H9 (cell line): ENCODE measurements around the gene ERAP2. TPM values are rescaled to one million over a fixed set of nuclear protein-coding genes. Genes with fewer than 3 reads are reported as not detected.

Experiments
- DNase-seq: peaks from one replicate; pipeline ENCODE4 v3.0.0-alpha.2; 2017
- H2AFZ ChIP-seq: one replicate; pipeline ENCODE4 v1.6.1; 2013; ENCODE audit warnings: mild to moderate bottlenecking, low read length, control low read depth, moderate library complexity
- H2AK5ac ChIP-seq: 2 replicates; pipeline ENCODE4 v1.6.1; 2013; ENCODE audit warnings: low read length, control low read depth, mixed read lengths; ENCODE audit not compliant: insufficient read length
- H2BK120ac ChIP-seq: one replicate; pipeline ENCODE4 v1.6.1; 2013; ENCODE audit warnings: low read depth, mild to moderate bottlenecking, low read length, control low read depth, inconsistent platforms; ENCODE audit not compliant: poor library complexity, severe bottlenecking
- H2BK12ac ChIP-seq: 2 replicates; pipeline ENCODE4 v1.6.1; 2013; ENCODE audit warnings: low read length, control low read depth, mixed read lengths, low read depth; ENCODE audit not compliant: insufficient read length
- H2BK15ac ChIP-seq: 2 replicates; pipeline ENCODE4 v1.6.1; 2013; ENCODE audit warnings: low read depth, low read length, control low read depth
- H2BK20ac ChIP-seq: one replicate; pipeline ENCODE4 v1.6.1; 2013; ENCODE audit warnings: low read depth, mild to moderate bottlenecking, low read length, control low read depth, inconsistent platforms; ENCODE audit not compliant: poor library complexity, severe bottlenecking
- H2BK5ac ChIP-seq: 2 replicates; pipeline ENCODE4 v1.6.1; 2013; ENCODE audit warnings: low read length, control low read depth, mixed read lengths; ENCODE audit not compliant: insufficient read length
- H3K14ac ChIP-seq: 2 replicates; pipeline ENCODE4 v1.6.1; 2013; ENCODE audit warnings: low read length, control low read depth; ENCODE audit not compliant: insufficient read depth
- H3K18ac ChIP-seq: 2 replicates; pipeline ENCODE4 v1.6.1; 2013; ENCODE audit warnings: low read depth, mild to moderate bottlenecking, mixed read lengths, low read length, control low read depth; ENCODE audit not compliant: insufficient read length
- H3K23ac ChIP-seq: 2 replicates; pipeline ENCODE4 v1.6.1; 2013; ENCODE audit warnings: low read length, control low read depth, mixed read lengths, low read depth; ENCODE audit not compliant: insufficient read length
- H3K23me2 ChIP-seq: 2 replicates; pipeline ENCODE4 v1.6.1; 2013; ENCODE audit warnings: low read depth, mild to moderate bottlenecking, mixed read lengths, low read length, control low read depth; ENCODE audit not compliant: insufficient read length, poor library complexity, severe bottlenecking
- H3K27ac ChIP-seq: 2 replicates; pipeline ENCODE4 v1.5.1; 2013; ENCODE audit warnings: low read length, control low read depth, mixed read lengths, low read depth; ENCODE audit not compliant: insufficient read length
- H3K27me3 ChIP-seq: 2 replicates; pipeline ENCODE4 v1.6.1; 2013; ENCODE audit warnings: low read length, control low read depth, inconsistent platforms; ENCODE audit not compliant: insufficient read depth
- H3K4ac ChIP-seq: 2 replicates; pipeline ENCODE4 v1.6.1; 2013; ENCODE audit warnings: low read depth, mild to moderate bottlenecking, control low read depth, inconsistent platforms, low read length, moderate library complexity
- H3K4me1 ChIP-seq: 2 replicates; pipeline ENCODE4 v1.6.1; 2013; ENCODE audit warnings: low read length, control low read depth, inconsistent platforms; ENCODE audit not compliant: insufficient read depth
- H3K4me2 ChIP-seq: 2 replicates; pipeline ENCODE4 v1.6.1; 2013; ENCODE audit warnings: low read length, control low read depth, mixed read lengths; ENCODE audit not compliant: insufficient read length, insufficient read depth
- H3K56ac ChIP-seq: 2 replicates; pipeline ENCODE4 v1.6.1; 2013; ENCODE audit warnings: low read depth, mild to moderate bottlenecking, mixed read lengths, low read length, control low read depth; ENCODE audit not compliant: insufficient read length
- H3K79me1 ChIP-seq: 2 replicates; pipeline ENCODE4 v1.6.1; 2013; ENCODE audit warnings: low read depth, mild to moderate bottlenecking, moderate library complexity, low read length, control low read depth, inconsistent platforms; ENCODE audit not compliant: insufficient read depth, poor library complexity, severe bottlenecking
- H3K79me2 ChIP-seq: 2 replicates; pipeline ENCODE4 v1.6.1; 2013; ENCODE audit warnings: low read length, control low read depth, inconsistent platforms; ENCODE audit not compliant: insufficient read depth
- H3K9ac ChIP-seq: 2 replicates; pipeline ENCODE4 v1.6.1; 2013; ENCODE audit warnings: low read length, control low read depth, mixed read lengths; ENCODE audit not compliant: insufficient read length; ENCODE audit errors: extremely low read depth
- H3K9me3 ChIP-seq: one replicate; pipeline ENCODE4 v1.6.1; 2013; ENCODE audit warnings: low read depth, low read length, inconsistent platforms; ENCODE audit not compliant: control insufficient read depth
- H3T11ph ChIP-seq: one replicate; pipeline ENCODE4 v1.6.1; 2013; ENCODE audit warnings: mild to moderate bottlenecking, low read length, control low read depth, inconsistent platforms
- H4K20me1 ChIP-seq: one replicate; pipeline ENCODE4 v1.6.1; 2013; ENCODE audit not compliant: control insufficient read depth, insufficient read length, insufficient read depth
- H4K5ac ChIP-seq: 2 replicates; pipeline ENCODE4 v1.6.1; 2013; ENCODE audit warnings: low read depth, mild to moderate bottlenecking, mixed read lengths, low read length, control low read depth; ENCODE audit not compliant: insufficient read length
- H4K8ac ChIP-seq: replicated peaks from 2 replicates; pipeline ENCODE4 v1.6.1; 2013; ENCODE audit warnings: low read length, control low read depth, mixed read lengths, low read depth; ENCODE audit not compliant: insufficient read length
- H4K91ac ChIP-seq: 2 replicates; pipeline ENCODE4 v1.6.1; 2013; ENCODE audit warnings: low read depth, mild to moderate bottlenecking, moderate library complexity, mixed read lengths, low read length, control low read depth; ENCODE audit not compliant: insufficient read length
- H3K27ac Mint-ChIP-seq, 3 experiments: 2 replicates in 2 of 3; 3 replicates in 1 of 3; pipeline ENCODE4 v1.8.0; 2020 to 2021; ENCODE audit warnings: mixed read lengths in 3 of 3, mild to moderate bottlenecking in 1 of 3, moderate library complexity in 1 of 3
- H3K27me3 Mint-ChIP-seq: 2 replicates; pipeline ENCODE4 v1.8.0; 2021; ENCODE audit warnings: low read depth, mild to moderate bottlenecking, moderate library complexity, mixed read lengths
- H3K36me3 Mint-ChIP-seq, 3 experiments: 2 replicates in 2 of 3; 3 replicates in 1 of 3; pipeline ENCODE4 v1.8.0; 2020 to 2021; ENCODE audit warnings: low read depth in 3 of 3, mixed read lengths in 3 of 3; ENCODE audit not compliant: insufficient read depth in 1 of 3
- H3K4me1 Mint-ChIP-seq, 2 experiments: 2 replicates each; pipeline ENCODE4 v1.8.0; 2020; ENCODE audit warnings: mixed read lengths in 2 of 2
- H3K4me3 Mint-ChIP-seq, 2 experiments: 2 replicates in 1 of 2; 3 replicates in 1 of 2; pipeline ENCODE4 v1.8.0; 2020 to 2021; ENCODE audit warnings: mild to moderate bottlenecking in 2 of 2, mixed read lengths in 2 of 2, moderate library complexity in 1 of 2
- H3K9me3 Mint-ChIP-seq, 2 experiments: 2 replicates in 1 of 2; 3 replicates in 1 of 2; pipeline ENCODE4 v1.8.0; 2020; ENCODE audit warnings: mild to moderate bottlenecking in 2 of 2, mixed read lengths in 2 of 2, moderate library complexity in 1 of 2
- WGBS: extraction: QIAGEN DNeasy Blood & Tissue Kit; methylation state at CpG from one replicate; pipeline ENCODE4 v1.1.7; 2013; ENCODE audit warnings: missing lambda C conversion rate, low lambda C conversion rate, mixed read lengths; ENCODE audit not compliant: insufficient read length; ENCODE audit errors: extremely low coverage; 5-methylcytosine and 5-hydroxymethylcytosine counted together
- total RNA-seq: library from RNA; stranded (reverse); gene quantifications from 2 replicates; pipeline ENCODE4 v1.2.1, GENCODE V29; 2021
- TF ChIP-seq, protein P1 (sequence below): fragments of 200-600 bp; sonication (generic); conservative IDR thresholded peaks from 3 replicates; pipeline ENCODE4 v1.8.0; 2021; ENCODE audit warnings: antibody characterized with exemption, mild to moderate bottlenecking

ERAP2 gene
- total RNA-seq, 1 experiment from 2014 or later: 0.09 TPM

DNA sequence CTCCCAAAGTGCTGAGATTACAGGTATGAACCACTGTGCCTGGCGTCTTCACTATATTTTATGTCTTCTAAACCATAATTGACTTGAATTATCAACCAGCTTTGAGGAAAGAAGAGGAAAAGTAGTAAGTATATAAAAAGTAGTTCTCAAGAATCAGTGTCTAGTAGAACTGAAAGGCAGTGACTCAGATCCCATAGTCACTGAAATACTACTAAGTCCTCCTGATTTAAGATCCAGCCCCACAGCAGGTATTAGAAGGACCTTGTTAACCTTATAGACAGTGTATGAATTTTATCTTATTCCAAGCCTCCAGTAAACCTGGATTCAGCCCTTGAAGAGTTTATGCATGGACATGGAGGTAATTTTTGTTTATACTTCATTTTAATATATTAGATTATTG is 91.1 kb downstream of the ERAP2 start:
- Mint-ChIP-seq H3K27me3 (no peaks in the 10 kb centered on the region), H3K4me3 (no peak overlapping the region), H3K4me1 (peaks cover 9 to 12% of the 10 kb centered on the region in 2 experiments), H3K36me3 (no peaks in the 10 kb centered on the region), H3K27ac (no peak overlapping the region), H3K9me3 (no peaks in the 10 kb centered on the region)
- H2BK20ac ChIP-seq: no peak overlapping the region
- H2BK15ac ChIP-seq: no peak overlapping the region
- TF ChIP-seq, protein P1, sequence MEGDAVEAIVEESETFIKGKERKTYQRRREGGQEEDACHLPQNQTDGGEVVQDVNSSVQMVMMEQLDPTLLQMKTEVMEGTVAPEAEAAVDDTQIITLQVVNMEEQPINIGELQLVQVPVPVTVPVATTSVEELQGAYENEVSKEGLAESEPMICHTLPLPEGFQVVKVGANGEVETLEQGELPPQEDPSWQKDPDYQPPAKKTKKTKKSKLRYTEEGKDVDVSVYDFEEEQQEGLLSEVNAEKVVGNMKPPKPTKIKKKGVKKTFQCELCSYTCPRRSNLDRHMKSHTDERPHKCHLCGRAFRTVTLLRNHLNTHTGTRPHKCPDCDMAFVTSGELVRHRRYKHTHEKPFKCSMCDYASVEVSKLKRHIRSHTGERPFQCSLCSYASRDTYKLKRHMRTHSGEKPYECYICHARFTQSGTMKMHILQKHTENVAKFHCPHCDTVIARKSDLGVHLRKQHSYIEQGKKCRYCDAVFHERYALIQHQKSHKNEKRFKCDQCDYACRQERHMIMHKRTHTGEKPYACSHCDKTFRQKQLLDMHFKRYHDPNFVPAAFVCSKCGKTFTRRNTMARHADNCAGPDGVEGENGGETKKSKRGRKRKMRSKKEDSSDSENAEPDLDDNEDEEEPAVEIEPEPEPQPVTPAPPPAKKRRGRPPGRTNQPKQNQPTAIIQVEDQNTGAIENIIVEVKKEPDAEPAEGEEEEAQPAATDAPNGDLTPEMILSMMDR: no peak
- no peak overlapping the region for H3K23ac ChIP-seq
- H3K9ac ChIP-seq: no peak overlapping the region
- no peak overlapping the region for H3K14ac ChIP-seq
- H4K20me1 ChIP-seq: no peaks in the 10 kb centered on the region
- no peak overlapping the region for H3K4me2 ChIP-seq
- no peak overlapping the region for H3K4ac ChIP-seq
- no peak overlapping the region for H2BK12ac ChIP-seq
- no peak overlapping the region for H3K18ac ChIP-seq
- H4K8ac ChIP-seq: no peak overlapping the region
- no peak overlapping the region for H3K27ac ChIP-seq
- H3K9me3 ChIP-seq: no peaks in the 10 kb centered on the region
- H3T11ph ChIP-seq: no peak overlapping the region
- H3K79me2 ChIP-seq: no peaks in the 10 kb centered on the region
- WGBS: no CpG with 5 or more reads among the region's 1 CpG
- no peaks in the 10 kb centered on the region for H3K23me2 ChIP-seq
- H4K5ac ChIP-seq: no peak overlapping the region
- H2AFZ ChIP-seq: no peak overlapping the region
- H2AK5ac ChIP-seq: no peak overlapping the region
- no peak overlapping the region for H2BK120ac ChIP-seq
- no peak for DNase-seq
- no peaks in the 10 kb centered on the region for H3K4me1 ChIP-seq
- H3K79me1 ChIP-seq: no peaks in the 10 kb centered on the region
- H2BK5ac ChIP-seq: no peak overlapping the region
- H4K91ac ChIP-seq: no peak overlapping the region
- H3K56ac ChIP-seq: no peak overlapping the region
- no peaks in the 10 kb centered on the region for H3K27me3 ChIP-seq
